HG03097 (cell line): ENCODE results near the gene MAPK8IP2.
"Not testable (repeated sequence)": the region's sequence is repeated elsewhere in the genome, so short reads cannot be mapped to it uniquely, and the experiment has no call there.

Experiments used
- ATAC-seq: cut with Tn5 transposase; IDR thresholded peaks from one replicate; pipeline ENCODE4 v1.9.1; 2021; ENCODE audit not compliant: unreplicated experiment, low FRiP score

Gene MAPK8IP2

DNA sequence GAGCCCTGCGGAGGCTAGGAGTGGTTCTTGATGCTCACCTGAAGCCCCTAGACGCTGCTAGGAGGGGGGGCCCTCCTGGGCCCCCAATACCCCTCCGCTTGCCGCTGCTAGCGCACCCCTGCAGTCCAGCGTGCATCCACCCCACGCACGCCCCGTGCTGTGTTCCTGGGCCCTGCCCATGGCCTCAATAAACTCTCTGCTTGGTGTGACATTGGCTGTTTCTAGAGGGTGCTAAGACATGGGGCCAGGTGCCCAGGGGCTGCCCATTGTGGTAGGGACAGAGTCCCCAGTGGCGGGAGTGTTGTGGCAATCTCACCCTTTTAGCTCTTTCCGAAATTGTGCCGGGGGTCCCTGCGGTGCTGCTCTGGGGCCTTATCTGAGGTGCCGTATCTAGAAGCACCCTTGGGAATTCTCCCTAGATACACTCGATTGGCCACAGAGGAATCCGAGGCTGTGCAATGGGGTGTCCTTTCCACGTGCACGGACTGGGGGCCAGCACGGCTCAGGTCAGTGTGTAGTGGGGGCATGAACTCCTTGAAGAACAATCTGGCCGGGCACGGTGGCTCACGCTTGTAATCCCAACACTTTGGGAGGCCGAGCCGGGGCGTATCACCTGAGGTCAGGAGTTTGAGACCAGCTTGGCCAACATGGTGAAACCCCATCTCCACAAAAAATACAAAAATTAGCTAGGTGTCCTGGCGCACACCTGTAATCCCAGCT, 10.9 kb downstream of the MAPK8IP2 start:
- ATAC-seq, result no peak

DNA sequence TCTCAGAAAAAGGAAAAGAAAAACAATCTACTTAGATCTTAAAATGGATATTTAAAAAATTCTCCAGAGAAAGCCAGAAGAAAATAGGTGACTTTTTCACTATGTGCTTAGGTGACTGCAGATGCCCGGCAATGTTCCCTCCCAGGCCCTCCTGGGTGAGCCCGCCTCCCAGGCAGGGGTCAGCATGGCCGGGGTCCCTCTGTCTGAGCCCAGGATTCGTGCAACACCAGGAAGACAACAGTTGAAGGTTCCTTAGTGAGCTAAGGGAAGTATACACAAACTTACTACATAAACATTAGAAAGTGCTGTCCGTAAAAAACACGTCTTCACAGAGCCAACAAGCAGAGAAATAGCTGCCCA, 11.6 kb downstream of the MAPK8IP2 start:
- ATAC-seq, result no peak

DNA sequence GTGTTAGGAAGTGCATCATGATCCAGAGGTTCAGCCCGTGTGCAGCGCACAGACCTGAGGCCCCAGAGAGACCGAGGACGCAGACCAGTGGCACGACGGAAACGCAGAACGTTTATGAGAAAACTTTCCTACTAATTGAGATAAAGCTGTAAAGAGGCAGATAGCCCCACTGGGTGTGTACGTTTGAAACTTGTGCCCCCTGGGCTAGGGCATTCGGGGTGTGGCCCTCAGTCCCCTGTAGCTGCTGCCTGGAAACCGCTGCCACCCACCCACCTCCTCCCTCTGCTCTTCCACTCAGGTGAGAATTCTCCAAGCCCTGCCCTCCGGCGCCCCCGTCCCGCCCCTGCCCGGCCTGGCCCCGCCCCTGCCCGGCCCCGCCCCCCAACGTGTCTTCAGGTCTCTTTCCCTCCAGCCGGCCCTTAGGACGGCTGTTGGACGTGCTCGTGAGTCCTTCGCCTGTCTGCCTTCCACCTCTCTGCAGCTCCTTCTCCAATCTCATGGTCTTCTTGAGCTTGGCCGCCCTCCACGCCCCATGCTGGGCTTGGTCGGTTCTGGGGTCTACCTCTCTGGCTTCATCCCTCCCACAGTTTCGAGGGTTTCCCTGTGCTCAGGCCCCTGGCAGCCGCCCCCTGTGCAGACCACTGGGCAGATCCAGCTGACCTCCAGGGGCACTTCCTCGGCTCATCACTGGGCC, 12.1 kb downstream of the MAPK8IP2 start:
- no peak for ATAC-seq

DNA sequence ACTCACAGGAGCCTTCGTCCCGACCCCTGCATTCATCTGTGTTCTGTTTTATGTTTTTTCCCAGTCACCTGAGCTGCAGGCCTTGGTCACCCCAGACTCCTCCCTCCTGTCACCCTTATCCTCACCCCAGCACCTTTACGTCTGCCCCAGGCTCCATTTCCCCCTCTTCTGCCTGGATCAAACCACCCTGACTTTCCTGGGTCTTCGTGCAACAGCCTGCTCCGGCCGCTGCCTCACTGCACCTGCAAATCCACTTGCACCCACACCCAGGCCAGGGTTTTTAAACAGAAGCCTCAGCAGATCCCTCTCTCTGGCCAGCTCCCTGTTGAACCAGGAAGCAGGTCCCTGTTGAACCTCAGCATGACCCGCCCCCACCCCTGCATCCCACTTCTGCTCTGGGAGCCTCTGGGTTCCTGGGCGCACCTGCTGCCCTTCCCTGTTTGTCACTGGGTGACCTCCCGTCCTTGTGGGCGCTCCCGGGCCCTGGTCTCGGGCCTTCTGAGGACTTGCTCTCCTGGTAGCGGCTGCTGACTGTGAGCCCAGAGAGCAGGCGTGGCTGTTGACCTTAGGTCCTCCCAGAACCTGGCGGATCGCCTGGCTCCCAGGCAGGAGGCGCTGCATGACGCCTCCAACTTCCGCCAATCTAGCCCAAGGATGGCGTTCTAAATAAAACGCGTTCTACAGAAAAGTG, 12.8 kb downstream of the MAPK8IP2 start:
- ATAC-seq, result no peak

DNA sequence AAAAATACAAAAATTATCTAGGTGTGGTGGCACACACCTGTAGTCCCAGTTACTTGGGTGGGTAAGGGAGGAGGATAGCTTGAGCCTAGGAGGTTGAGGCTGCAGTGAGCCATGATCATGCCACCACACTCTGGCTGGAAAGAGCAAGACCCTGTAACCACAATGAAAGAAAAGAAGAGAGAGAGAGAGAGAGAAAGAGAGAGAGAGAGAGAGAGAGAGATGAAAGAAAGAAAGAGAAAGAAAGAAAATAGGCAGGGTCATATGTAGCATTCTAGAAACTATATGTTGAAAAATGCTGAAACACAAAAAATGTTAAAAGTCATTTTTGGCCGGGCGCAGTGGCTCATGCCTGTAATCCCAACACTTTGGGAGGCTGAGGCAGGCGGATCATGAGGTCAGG, 13.7 kb downstream of the MAPK8IP2 start:
- ATAC-seq, result not testable (repeated sequence)

DNA sequence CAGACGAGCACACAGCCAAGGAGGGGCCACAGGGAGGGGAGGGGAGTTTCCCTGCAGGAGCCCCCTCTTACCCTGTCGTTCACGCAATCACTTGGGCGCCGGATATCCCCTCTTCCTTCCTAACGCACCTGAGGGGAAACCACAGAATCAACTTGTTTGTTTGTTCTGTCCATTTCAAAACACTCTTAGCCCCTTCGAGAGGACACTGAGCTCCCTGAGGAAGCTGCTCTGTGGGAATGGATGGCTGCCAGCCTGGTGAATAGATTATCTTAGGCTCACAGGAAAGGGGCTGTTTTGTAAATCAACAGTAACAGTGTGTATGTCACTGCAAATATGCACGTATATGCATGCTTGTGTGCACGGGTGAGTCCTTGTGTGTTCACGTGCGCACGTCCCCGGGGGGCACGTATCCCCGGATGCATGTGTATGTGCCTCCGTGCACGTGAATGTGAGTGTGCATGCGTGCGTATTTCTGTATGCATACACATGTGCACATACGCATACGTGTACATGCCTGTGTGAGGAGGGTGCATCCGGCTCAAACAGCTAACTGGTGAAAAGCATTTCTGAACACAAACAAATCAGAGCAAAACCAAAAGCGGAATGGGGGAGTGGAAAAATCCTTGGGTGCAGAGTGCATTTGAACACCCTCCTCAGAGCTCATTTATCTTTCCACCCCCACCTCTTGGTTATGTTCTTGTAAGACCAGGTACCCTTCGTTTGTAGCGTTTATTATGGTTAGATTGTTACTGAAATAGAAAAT, 20.2 kb downstream of the MAPK8IP2 start:
- ATAC-seq, result peak; percentile 31

DNA sequence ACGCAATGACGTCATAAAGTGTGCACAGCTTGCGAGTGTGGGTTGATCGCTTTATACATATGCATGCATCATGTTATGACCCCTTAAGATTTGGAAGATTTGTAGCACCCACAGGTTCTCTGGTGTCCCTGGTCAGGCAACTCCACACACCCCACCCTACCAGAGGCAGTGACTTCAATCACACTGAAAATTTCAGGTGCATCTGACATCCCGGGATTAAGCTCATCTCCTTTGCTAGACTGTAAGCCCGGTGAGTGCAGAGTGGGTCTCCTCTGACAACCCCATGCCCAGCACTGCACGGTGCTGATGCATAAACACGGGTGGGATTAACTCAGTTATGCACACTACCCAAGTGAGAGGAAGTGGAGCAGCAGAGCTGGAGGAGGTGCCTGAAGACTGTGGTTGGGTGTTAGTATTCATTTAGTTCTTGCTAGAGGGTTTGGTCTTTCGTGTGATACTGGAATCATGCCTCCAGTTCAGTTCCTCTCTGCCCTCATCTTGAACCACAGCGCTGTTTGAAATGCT, 20.8 kb downstream of the MAPK8IP2 start:
- ATAC-seq, result no peak

DNA sequence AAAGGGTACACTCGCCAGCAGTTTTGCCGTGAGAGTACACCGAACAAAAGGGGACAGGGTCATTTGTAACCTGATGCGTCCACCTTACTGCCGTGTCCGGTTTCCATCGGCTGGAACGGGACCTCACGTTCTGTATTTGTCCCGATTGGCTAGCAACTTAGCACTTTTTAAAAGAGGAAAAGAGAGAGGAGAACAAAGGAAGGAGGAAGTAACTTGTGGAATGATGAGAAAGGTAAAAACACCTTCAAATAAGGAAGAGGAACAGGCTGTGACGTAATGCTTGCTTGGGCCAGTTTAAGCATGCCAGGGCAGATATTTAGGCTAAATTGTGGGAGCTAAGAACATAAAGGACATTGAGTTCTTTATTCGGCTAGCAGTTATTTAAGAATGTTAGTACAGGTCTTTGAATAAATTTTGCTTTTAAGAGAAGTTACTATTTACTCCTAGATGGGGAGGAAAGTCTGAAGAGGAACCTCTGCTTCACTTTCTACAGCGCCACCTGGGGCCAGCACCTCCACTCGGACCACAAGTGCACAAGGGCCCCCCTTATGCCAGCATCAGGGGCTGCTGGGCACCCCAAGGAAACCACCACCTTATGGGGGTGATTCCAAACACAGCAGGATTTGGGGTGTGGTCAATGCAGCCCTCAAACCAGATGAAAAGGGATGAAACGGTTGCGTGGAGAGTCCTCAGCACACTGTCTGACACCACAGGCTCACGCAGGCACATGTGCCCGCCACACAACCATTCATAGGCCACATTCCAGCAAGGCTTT, 21.5 kb downstream of the MAPK8IP2 start:
- ATAC-seq, result no peak

DNA sequence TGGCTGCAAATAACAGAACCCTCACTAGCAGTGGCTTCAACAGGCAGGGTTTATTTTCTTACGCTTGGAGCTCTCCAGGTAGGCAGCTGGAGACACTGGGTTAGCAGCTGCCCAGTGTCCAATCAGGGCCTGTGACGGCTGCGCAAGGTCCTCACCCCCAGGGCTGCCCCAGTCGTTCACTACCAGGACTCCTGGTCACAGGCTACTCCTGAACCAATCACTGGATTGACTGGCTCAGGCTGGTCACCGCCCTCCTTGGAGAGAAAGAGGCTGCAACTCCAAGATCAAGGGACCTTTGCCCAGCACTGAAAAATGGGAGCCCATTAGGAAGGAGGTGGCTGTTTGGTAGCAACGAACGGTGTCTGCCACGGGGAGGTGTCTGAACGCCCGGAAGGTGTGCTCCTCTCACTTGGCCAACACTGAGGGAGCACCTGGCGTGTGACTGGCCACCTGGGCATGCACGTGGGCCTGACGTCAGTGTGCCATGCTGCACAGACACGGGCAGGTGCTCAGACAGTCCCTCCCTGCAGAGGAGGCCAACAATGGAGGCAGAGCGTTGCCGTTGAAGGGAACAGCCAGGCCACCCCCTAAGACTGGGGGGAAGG, 22.2 kb downstream of the MAPK8IP2 start:
- no peak for ATAC-seq

DNA sequence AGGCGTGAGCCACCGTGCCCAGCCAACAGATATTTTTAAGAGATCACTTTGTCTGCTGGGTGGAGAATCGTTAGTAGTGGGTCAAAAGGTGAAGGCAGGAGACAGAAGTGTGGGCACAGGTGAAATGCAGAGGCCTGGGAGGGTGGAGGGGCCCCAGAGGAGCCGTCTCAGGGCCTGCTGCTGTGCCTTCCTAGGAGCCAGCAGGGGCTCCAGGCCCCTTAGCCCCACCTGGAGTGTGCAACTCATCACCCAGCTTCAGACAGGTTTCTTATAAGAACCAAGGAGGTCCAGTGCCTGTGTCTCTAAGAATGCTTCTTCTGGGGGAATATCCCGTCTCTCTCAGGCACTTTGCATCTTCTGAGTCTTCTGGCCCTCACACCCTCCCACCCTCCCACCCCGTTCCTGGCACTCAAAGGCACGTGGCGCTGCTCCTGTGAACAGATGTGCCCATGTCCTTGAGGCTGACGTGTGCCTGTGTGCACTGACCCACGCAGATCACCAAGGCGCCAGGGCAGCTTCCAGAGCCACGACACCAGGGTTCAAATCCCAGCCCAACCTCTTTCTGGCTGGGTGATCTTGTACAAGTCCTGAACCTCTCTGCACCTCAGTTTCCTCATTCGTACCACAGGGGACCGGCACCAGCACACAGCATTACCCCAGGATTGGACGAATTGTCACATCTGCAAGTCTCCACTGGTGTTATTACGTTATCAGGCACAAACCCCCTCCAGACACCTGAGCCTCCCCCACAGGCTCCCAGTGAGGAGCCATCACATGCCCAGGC, 23.9 kb downstream of the MAPK8IP2 start:
- no peak for ATAC-seq

DNA sequence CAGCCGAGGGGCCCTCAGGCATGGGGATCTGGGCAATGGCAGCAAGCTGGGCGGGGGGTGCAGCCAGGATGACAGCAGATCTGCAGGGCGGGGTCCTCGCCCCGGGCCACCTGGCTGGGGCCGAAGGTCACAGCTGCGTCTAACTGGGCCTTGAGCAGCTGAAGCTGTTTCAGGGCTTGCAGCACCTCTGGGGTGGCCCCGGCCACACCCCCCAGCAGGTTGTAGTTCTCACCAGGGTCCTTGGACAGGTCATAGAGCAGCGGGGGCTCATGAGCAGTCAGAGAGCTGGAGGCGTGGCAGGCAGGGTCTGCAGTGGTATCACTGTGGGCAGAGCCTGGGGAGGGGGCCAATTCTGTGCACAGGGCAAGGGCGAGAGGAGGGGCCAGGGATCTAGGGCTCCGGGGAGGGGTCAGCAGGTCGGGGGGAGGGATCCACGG, 24.6 kb downstream of the MAPK8IP2 start:
- ATAC-seq, result no peak

DNA sequence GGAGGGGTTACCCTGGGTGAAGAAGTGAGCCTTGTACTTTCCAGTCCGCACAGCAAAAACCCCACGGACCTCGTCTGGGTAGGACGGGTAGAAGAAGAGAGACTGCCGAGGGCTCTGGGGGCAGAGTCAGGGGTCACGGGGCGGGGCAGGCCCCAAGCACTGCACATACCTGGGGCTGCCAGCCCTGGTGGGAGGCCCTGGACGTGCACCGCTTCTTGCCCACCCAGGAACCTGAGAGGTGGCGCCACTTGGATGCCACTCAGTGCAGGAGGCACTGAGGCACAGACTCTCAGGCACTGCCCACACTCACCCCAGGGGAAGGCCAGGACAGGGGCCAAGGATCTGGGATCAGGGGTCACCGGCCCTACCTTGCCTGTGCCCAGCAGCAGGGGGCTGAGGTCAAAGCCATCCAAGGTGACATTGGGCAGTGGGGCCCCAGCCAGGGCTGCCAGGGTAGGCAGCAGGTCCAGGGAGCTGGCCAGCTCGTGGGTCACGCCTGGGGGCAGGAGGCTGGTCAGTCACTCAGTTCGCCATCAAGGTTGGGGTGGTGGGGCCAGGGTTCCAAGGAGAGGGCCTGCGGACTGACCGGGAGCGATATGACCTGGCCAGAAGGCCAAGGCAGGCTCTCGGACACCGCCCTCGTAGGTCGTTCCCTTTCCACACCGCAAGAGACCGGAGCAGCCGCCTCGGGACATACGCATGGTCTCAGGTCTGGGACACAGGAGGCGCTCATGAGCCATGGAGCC, 25.1 kb downstream of the MAPK8IP2 start:
- ATAC-seq, result no peak

DNA sequence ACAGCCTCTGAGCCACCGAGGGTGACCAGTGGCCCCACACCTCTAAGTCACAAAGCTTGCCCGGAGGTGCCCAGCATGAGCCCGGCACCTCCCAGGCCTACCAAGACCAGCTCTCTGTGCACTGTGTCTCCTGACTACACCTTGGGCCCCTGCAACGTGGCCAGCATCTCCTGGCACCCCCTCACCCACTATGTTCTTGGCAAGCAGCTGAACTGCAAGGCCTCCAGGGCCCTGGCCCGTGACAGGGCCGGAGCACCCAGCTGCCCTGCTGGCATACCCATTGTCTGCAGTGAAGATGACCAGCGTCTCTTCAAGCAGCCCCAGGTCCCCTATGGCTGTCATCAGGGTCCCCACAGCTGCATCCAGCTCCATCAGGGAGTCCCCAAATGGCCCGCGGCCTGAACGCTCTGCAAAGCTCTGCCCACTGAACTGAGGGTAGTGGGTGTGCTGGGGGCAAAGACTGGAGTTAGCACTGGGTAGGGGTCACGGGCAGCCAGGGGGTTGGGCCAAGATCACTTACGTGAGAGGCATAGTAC, 25.8 kb downstream of the MAPK8IP2 start:
- ATAC-seq, result no peak

DNA sequence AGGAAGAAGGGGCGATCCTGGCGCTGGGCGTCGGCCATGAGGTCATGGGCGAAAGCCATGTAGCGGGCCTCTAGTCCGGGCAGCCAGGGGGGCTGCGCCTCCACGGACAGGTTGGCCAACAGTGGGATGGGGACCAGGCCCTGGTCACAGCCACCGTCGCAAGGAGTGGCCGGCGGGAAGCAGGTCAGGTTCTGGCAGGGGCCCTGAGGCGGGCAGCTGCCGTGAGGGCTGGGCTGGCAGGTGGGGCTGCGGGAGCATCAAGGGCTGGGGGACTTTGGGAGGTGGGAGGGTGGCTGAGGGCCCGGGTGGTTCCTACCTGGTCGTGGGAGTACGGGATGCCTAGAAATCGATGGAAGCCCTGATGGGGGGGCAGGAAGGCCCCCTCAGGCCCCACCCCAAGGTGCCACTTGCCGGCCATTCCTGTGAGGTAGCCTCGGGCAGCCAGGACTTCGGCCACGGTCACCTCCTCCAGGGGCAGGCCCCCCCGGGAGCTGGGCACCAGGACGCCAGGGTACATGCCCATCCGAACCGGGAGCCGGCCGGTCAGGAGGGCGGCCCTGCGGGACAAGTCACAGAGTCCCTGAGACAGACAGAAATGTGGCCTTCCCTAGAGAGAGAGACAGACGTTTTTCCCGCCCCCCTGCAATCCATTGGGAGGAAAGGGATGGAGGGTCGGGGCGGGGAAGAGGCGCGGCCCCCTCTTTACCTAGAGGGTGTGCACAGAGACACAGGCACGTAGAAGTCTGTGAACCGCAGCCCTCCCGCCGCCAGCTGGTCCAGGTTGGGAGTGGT, 26.5 kb downstream of the MAPK8IP2 start:
- ATAC-seq, result no peak

DNA sequence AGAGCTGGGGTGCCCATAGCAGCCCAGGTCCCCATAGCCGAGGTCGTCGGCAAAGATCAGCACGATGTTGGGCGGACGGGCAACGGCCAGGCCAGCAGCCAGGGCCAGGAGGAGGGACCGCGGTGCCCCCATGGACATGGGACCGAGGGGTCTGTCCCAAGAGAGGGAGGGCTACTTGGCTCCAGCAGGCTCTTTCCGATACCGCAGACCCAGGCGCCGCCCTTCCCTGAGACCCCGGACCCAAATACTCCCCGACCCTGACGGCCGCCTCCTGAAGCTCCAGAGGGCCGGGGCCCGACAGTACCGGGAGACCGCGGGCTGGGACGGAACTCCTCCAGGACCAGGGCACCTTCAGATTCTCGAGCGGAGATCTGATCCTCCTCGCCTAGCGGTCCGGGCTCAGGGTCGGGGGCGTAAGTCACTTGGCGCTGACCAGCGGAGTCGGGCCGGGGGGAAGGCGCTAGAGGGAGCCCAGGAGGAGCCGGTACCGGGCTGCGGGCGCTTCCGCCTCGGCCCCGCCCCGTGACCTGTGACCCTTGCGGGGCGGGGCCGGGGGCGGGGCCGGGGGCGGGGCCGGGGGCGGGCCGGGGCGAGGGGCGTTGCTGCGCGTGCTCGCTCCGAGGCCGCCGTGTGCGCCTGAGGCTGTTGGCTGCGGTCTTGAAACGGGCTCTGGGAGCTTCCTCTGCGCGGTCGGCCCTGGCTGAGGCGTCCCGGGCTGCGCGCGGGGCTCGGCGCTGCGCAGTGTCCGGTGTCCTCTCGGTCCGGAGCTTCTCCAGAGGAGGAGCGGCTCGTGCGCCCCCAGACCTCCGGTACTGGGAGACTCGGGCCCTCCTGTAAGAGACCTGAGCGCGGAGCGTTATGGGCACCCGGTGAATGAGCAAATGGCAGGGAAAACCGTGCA, 27.3 kb downstream of the MAPK8IP2 start, which contains the start of gene ARSA:
Gene ARSA, minus strand, starts transcription at position 511 of the 901 bp plus-strand sequence. Its CDS starts 373 bp downstream, at position 138.
- peak; percentile 53 for ATAC-seq

DNA sequence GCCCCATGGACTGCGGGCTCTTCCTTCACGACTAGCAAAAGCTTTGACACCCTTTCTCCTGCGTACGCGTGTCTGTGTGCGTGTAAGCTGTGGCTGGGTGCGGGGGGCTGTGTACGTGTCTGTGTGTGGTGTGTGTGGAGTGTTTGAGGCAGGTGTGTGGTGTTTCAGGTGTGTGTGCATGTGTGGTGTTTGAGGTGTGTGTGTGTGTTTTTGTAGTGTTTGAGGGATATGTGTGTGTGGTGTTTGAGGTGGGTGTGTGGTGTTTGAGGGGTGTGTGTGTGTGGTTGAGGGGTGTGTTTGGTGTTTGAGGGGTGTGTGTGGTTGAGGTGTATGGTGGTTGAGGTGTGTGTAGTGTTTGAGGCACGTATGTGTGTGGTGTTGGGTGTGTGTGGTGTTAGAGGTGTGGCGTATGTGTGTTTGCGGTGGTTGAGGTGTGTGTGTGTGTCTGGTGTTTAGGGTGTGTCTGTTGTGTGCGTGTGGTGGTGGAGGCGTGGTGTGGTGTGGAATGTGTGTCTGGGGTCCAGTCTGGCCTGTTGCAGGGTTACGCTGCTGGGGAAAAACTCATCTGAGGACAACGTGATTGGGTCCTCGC, 28.0 kb downstream of the MAPK8IP2 start:
- no peak for ATAC-seq
